MM.1S (cell line): ENCODE results near the gene CLC.

Experiments
- EZH2 ChIP-seq: fragments of 300-600 bp; sonication (generic); optimal IDR thresholded peaks from 2 replicates; pipeline ENCODE3; 2017; ENCODE audit warnings: low read depth, mild to moderate bottlenecking, antibody characterized with exemption, low read length, mixed read lengths
- EZH2phosphoT487 ChIP-seq: fragments of 300-600 bp; sonication (generic); IDR thresholded peaks from 2 replicates; pipeline ENCODE4 v1.6.1; 2018; ENCODE audit warnings: antibody characterized with exemption, low read length
- TF ChIP-seq, protein P1 (sequence below): fragments of 300-600 bp; sonication (generic); IDR thresholded peaks from 2 replicates; pipeline ENCODE4 v1.5.1; 2016; ENCODE audit warnings: antibody characterized with exemption, low read length, mixed read lengths

DNA sequence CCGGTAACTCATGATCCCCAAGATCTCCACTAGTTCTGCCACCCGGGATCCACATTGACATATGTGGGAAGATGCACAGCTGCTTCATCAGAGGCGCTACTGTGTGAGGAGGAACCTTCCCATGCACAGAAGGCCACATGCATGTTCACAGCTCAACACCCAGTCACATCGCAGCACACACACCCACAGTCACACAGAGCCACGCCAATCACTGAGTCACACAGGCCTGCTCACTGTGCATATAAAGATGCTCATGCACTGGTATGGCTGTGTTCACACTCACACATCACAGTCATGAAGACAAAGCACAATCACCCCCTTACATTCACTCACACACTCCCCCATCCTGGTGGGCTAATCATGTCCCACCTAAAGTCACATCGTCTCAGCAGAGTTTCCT is 9.8 kb downstream of the CLC start:
- TF ChIP-seq EZH2 (no peak), EZH2phosphoT487 (no peak)
- TF ChIP-seq, protein P1, sequence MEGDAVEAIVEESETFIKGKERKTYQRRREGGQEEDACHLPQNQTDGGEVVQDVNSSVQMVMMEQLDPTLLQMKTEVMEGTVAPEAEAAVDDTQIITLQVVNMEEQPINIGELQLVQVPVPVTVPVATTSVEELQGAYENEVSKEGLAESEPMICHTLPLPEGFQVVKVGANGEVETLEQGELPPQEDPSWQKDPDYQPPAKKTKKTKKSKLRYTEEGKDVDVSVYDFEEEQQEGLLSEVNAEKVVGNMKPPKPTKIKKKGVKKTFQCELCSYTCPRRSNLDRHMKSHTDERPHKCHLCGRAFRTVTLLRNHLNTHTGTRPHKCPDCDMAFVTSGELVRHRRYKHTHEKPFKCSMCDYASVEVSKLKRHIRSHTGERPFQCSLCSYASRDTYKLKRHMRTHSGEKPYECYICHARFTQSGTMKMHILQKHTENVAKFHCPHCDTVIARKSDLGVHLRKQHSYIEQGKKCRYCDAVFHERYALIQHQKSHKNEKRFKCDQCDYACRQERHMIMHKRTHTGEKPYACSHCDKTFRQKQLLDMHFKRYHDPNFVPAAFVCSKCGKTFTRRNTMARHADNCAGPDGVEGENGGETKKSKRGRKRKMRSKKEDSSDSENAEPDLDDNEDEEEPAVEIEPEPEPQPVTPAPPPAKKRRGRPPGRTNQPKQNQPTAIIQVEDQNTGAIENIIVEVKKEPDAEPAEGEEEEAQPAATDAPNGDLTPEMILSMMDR: no peak
